NCI-H82 treated with DMSO at 0.1 percent for 48 hours (cell line): ENCODE results near the gene PRKAG2.
"Not testable (repeated sequence)": the region's sequence is repeated elsewhere in the genome, so short reads cannot be mapped to it uniquely, and the experiment has no call there.

Experiments
- DNase-seq: peaks from one replicate; lab custom pipeline; 2025; ENCODE audit not compliant: unreplicated experiment; lab: John Stamatoyannopoulos, UW

Gene PRKAG2

DNA sequence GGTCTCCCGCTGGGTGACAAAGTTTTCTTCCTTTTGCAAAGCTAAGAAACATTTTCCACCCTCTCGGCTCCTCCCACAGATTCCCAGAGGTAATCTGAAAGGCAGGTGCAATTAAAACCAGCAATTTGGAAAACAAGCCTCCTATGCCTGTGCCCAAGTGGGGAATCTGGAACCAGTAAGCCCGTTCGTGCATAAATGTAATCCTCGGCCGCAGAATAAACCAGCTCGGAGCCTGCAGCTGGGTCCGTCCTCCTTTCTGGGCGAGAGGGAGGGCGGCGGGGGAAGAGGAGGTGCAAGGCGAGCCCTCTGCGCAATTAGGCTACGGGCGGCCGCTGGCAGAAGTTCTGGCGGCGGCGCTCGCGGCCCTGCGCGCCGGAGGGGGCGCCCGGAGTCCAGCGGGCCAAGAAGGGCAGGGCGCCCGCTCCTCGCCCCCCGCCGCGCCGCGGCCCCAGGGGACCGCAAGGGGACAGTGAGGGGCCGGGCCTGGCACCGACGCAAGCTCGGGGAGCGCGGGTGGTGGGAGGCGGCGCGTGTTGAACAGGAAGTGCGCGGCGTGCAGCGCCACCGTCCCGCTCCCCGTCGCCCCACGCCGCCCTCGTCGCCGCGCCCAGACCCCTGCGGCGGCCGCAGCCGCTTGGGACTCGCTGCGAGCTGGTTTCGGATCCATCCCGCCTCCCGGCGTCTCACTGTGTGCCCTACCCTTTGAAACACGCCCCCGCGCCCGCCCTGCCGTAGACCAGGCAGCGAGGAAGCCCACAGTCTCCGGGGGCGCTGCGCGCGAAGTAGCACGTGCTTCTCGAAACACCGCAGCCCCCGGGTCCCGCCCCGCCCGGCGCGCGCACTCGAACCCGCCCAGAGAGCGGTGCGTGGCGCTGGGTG, at the start of gene PRKAG2:
Gene PRKAG2, minus strand, starts transcription at position 217 of the 879 bp plus-strand sequence. CDS start 495 bp downstream, outside the sequence.
- DNase-seq, result no peak

DNA sequence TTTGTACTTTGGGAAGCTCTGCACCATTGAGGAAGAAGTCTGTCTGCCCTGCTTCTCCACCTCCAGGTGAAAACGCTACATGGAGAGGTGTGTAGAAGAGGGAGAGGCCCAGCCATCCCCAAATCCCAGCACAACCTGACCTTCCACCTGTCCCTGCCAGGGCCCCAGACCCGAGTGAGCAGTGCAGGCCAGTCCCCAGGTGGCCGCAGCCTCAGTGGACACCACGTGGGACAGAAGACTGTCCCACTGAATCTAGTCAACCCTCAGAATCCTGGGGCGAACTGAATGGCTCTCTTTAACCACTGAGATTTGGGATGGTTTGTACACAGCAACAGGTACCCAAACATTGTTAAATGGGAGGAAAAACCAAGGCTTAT, 49.4 kb upstream of the PRKAG2 start:
- no peak for DNase-seq

DNA sequence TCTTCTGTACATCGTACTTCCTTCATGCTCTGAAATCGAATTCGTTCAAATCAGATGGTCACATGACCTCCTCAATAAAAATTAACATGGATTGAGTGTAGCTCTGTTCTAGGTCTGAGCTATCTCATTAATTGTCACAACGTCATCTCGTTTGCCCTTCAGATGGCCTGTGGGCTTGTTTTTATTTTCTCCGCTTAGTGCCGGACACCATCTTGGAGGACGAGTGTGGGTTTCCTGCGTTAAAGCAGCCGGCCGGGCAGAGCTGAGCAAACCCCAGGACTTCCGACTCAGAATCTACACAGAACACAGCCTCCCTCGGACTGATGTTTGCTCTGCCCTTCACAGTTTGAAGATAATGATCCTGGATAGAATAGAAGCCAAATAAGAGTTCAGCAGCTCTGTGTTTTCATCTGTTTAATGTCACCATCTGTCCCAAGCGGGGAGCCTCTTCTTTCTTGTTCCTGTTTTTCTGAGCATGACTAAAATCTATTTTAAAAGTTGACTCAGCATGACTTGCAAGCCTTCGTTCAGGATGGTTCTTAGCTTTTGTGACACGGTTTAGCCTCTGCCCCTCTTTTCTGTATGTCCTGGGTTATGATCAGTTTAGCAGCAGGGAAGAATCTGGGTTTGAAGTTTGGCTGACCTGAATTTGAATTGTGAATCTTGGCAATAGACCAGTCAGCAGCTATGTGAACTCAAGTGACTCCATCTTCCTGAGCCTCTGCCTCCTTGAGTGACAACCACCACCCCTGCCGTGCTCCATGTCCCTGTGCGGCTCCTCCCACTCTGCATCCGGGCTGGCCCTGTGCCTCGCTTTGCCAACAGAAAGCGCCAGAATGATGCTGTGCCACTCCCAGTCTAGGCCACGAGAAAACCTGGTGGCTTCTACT, 48.8 kb upstream of the PRKAG2 start:
- DNase-seq, result no peak

- no peak for DNase-seq
Measured at GRCh38 chr7:151924508-151924907, 47.6 kb upstream of the PRKAG2 start.

- DNase-seq, result no peak
Measured at GRCh38 chr7:151924001-151924400, 47.1 kb upstream of the PRKAG2 start.

- no peak for DNase-seq
Measured at GRCh38 chr7:151923097-151923876, 46.4 kb upstream of the PRKAG2 start.

GRCh38 chr7:151921451-151921850, 44.5 kb upstream of the PRKAG2 start:
- no peak for DNase-seq

GRCh38 chr7:151920488-151920887, 43.6 kb upstream of the PRKAG2 start:
- no peak for DNase-seq

DNA sequence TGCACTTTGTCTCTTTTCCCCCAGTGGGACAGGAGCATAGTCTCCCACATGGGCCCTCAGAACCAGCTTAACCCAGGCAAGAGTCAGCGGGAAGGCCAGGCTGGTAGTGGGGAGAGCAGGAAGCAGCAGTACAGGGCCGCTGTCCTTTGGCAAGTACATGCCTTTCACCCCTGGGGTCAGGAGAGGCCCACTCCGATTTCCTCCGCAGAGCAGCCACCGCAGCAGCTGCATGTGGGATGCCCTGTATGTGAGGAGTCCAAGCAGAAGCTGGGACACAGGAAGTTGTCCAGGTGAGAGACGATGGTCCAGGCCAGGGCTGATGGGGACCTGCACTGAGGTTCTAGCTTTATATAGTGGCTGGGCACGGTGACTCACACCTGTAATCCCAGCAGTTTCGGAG, 42.7 kb upstream of the PRKAG2 start:
- no peak for DNase-seq

- no peak for DNase-seq
Measured at GRCh38 chr7:151918510-151918843, 41.6 kb upstream of the PRKAG2 start.

GRCh38 chr7:151917791-151918509, 41.0 kb upstream of the PRKAG2 start:
- no peak for DNase-seq

DNA sequence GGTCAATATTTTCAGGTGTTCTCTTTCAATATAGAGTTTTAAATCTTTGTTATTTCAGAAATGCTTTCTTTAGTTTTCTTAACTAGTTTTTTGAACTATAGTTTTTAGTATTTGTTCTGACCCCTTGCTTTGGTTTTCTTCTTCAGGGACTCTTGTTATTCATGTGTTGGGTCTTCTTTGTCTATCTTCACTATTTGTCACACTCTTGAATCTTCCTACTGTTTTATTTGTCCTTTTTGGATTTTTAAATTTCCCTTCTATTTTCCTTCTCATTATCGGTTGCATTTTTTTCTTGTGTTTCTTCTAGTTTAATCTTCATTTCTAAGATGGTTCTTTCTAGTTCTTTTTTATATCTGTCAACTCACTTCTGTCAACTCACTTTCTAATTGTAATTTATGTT, 37.1 kb upstream of the PRKAG2 start:
- DNase-seq, result no peak

DNA sequence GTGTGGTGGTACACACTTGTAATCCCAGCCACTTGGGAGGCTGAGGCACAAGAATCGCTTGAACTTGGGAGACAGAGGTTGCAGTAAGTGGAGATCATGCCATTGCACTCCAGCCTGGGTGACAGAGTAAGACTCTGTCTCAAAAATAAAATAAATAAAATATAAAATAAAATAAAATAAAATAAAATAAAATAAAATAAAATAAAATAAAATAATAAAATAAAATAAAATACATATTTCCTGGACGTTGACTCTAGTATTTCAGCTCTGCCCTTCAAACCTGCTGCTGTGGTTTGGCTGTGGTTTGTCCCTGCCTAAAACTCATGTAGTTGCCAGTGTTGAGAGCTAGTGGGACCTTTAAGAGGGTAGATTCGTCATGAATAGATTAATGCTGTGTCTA, 33.7 kb upstream of the PRKAG2 start:
- DNase-seq, result not testable (repeated sequence)

GRCh38 chr7:151907115-151907514, 30.2 kb upstream of the PRKAG2 start:
- DNase-seq, result not testable (repeated sequence)

GRCh38 chr7:151905766-151906165, 28.9 kb upstream of the PRKAG2 start:
- no peak for DNase-seq

DNA sequence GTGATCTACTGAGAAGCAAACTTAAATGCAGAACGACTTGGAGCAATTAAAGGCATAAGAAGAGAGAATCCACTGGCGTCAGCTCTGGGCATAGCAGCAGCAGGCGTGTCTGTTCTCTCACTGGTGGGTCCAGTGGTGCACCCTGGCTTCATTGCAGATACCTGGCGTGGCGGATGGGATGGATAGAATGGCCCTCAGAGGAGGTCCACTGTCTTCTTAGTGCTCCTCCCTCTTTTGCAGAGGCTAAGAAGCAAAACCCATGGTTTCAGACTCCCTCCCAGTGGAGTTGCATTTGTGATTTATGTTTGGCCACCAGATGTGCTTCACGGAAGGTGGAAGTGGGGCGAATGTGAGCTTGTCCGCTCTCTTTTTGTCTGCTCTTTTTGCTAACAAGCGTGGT, 28.4 kb upstream of the PRKAG2 start:
- DNase-seq, result no peak

DNA sequence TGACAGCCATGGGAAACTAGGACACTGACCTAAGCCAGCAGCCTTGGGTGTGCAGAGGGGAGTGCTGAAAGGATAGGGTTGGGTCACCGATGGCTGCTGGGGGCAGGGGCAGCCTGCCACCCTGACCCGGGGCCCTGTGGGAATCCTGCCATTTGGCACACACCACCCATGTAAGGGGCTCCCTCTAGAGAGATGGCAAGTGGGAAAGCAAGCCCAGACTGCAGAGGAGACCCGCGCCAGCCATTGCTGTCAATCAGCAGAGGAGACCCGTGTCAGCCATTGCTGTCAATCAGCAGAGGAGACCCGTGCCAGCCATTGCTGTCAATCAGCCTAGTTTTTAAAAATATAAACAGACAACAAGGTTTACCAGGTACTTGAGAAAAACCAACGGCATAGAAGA, 27.4 kb upstream of the PRKAG2 start:
- no peak for DNase-seq

- no peak for DNase-seq
Measured at GRCh38 chr7:151903249-151904032, 26.5 kb upstream of the PRKAG2 start.

GRCh38 chr7:151902311-151902710, 25.4 kb upstream of the PRKAG2 start:
- no peak for DNase-seq

DNA sequence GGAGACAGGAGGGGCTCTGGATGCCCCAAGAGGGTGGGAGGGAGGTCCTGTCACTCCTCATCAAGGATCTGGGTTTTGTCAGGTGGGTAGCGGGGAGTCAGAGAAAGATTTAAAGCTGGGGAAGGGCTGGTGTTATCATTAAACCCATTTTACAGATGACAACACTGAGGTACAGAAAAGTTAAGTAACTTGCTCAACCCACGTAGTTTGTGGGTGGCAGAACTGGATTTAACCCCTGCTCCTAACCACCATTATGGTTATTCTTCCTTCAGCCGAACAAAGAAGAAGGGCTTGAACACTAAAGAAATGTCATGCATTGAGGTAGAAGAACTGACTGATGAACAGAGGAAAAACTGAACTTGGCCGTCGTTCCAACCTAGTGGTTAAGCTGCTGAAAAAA, 24.9 kb upstream of the PRKAG2 start:
- no peak for DNase-seq
